Muscle layer of duodenum (tissue), 2 donors: ENCODE data around the gene RHBDL1.

ENCODE experiments used
- H3K27ac ChIP-seq: one replicate; pipeline ENCODE4 v1.7.0; 2013; ENCODE audit warnings: mild to moderate bottlenecking, low read length
- H3K27me3 ChIP-seq: one replicate; pipeline ENCODE4 v1.7.0; 2013; ENCODE audit warnings: low read depth, mild to moderate bottlenecking, control low read depth, low read length
- H3K36me3 ChIP-seq, 2 donors: one replicate each; pipeline ENCODE4 v1.7.0; 2013; ENCODE audit warnings: low read length in 2 of 2, control low read depth in 1 of 2, mild to moderate bottlenecking in 1 of 2; ENCODE audit not compliant: insufficient read depth in 2 of 2, control insufficient read depth in 1 of 2
- H3K4me1 ChIP-seq, 2 donors: one replicate each; pipeline ENCODE4 v1.7.0; 2013; ENCODE audit warnings: low read length in 2 of 2, mild to moderate bottlenecking in 2 of 2, control low read depth in 1 of 2, moderate library complexity in 1 of 2; ENCODE audit not compliant: insufficient read depth in 2 of 2, control insufficient read depth in 1 of 2
- H3K4me3 ChIP-seq, 2 donors: one replicate each; pipeline ENCODE4 v1.7.0; 2013; ENCODE audit warnings: low read length in 2 of 2, low read depth in 1 of 2, mild to moderate bottlenecking in 1 of 2
- H3K9me3 ChIP-seq, 2 donors: one replicate each; pipeline ENCODE4 v1.7.0; 2013; ENCODE audit warnings: low read length in 2 of 2, control low read depth in 1 of 2, mild to moderate bottlenecking in 1 of 2; ENCODE audit not compliant: control insufficient read depth in 1 of 2
- donor health status: healthy.

RHBDL1 gene

DNA sequence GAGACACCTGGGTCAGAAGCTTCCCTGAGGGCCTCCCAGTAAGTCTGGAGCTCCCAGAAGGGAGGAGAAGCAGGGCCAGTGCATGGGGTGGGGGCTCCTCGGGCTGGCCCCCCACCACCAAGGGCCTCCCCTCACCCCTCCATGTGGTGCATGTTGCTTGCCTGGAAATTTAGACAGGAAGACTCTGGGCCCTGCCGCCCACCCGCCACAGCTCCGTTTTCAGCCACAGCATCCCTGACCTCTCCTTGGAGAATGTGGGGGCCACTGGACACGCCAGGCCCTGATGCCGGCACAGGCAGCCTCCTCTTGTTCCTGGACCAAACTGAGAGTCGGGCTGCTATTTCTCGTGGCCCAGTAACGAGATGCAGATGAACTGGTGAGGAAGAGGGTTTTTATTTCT is 36.6 kb upstream of the RHBDL1 start:
- Histone ChIP-seq H3K9me3 (no peaks in the 10 kb centered on the region), H3K27ac (no peak overlapping the region), H3K4me3 (no peak overlapping the region), H3K36me3 (peaks cover 0 to 4% of the 10 kb centered on the region in 2 donors), H3K4me1 (peaks cover 0 to 48% of the 10 kb centered on the region in 2 donors), H3K27me3 (no peaks in the 10 kb centered on the region)

DNA sequence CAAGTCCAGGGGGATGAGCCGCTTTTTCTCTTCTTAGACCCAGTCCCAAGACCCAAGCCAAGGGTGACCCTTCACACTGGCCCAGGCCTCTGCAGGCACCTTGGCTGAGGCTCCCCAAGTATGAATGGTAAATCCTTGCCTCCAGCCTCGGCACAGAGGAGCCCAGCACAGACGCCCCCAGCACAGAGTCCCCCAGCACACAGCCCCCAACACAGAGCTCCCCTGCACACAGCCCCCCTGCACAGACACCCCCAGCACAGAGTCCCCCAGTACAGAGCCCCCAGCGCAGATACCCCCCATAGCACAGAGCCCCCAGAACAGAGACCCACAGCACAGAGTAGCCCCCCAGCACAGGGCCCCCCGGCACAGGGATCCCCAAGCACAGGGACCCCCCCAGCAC is 34.9 kb upstream of the RHBDL1 start:
- Histone ChIP-seq H3K9me3 (no peaks in the 10 kb centered on the region), H3K27ac (no peak overlapping the region), H3K27me3 (no peaks in the 10 kb centered on the region), H3K4me1 (peaks cover 0 to 33% of the 10 kb centered on the region in 2 donors), H3K36me3 (no peaks in the 10 kb centered on the region), H3K4me3 (no peak overlapping the region)

DNA sequence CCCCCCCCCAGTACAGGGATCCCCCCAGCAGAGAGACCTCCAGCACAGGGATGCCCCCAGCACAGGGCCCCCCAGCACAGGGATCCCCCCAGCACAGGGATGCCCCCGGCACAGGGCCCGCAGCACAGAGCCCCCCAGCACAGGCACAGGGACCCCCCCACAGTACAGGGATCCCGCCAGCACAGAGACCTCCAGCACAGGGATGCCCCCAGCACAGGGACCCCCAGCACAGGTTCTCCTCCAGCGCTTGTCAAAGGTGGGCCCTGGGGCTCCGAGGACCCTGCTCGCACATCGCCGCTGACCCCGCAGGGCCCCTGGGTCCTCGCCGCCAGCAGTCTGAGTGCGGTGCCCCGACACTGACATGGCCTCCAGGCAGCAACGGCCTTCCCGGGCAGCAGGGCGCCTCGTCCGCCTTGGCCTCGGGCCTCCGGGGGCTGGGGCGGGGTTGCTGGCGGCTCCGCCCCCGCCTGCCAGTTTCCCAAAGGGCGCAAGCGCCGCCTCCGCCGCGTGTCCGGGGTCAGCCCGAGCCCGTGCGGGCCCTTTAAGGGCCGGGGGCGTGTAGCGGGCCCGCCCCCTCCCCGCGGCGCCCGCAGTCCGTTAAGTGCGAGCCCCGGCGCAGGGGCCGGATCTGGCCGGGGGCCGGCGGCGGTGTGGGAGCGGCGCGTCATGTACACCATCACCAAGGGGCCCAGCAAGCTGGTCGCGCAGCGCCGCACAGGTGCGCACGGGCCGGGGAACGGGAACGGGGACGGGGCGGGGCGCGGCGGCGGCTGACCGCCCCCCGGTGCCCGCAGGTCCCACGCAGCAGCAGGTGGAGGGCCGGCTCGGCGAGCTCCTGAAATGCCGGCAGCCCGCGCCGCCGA is 33.9 kb upstream of the RHBDL1 start, which contains the start of gene MCRIP2:
MCRIP2 (plus strand) TSS at position 503 of the 863 bp plus-strand sequence; CDS start at position 667, 164 bp downstream.
- peaks cover 0 to 29% of the 10 kb centered on the region in 2 donors for H3K4me1 ChIP-seq

DNA sequence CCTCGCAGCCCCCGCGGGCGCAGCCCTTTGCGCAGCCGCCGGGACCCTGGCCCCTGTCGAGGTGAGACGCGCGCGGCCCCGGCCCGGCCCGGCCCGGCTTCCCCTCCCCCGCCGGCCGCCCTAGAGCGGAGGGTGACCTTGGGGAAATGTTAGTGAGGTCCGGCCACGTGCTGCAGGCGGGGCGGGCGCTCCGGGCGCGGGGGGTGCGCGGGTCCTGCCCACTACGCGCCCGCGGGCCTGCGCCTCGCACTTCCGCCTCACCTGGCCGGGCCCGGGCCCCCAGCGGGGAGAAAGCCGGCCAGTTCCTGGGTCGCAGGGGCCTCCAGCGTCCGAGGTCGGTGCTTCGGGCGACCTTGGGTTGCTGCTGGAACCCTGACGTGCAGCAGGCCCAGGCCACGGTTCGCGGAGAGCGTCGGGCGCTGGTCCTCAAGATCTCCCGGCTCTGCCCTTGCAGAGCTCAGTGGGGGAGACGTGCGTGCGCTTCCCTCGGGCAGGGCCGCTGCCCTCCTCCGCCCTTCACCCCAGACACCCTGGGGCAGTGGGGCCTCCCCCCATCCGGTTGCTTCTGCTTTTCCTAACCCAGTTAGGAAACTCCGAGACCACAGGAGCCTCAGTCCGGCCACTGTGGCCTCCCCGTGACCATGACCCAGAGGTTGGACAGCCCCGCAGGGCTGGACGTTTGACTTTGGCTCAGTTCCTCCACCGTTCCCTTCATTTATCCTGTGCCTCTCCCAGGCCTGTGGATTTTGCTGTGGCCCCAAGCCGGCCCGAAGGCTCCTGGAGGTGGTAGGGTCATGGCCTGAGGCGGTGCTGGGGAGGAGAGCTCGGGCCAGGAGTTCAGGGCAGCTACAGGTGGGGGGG is 33.1 kb upstream of the RHBDL1 start:
- Histone ChIP-seq H3K4me3 (peak overlapping the region; percentile 63 to 82), H3K27me3 (no peaks in the 10 kb centered on the region), H3K27ac (peak overlapping the region; percentile 72), H3K36me3 (no peaks in the 10 kb centered on the region), H3K9me3 (no peaks in the 10 kb centered on the region), H3K4me1 (peaks cover 0 to 28% of the 10 kb centered on the region in 2 donors)

More for the DNA sequence above, 33.9 kb upstream of the RHBDL1 start, which contains the start of gene MCRIP2:
- peak within 1 kb of the TSS; percentile 72 for H3K27ac ChIP-seq
- H3K4me3 ChIP-seq, result peak within 1 kb of the TSS; percentile 63 to 82
- no peaks in the 10 kb centered on the region for H3K27me3 ChIP-seq
- H3K36me3 ChIP-seq, result no peaks in the 10 kb centered on the region
- H3K9me3 ChIP-seq, result no peaks in the 10 kb centered on the region

DNA sequence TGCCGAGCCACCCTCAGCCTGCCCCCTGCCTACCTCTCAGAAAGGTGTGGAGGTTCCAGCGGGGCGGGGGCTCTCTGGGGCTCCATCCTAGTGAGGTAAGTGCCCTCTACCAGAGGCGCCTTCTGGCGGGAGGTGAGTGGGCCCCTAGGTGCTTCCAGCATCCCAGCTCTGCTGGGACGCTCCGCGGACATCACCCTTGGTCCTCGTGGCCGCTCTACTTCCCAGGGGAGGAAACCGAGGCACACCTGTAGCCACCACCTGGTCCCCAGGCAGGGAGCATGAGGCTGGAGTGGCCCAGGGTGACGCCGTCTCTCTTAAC is 32.5 kb upstream of the RHBDL1 start:
- Histone ChIP-seq H3K27me3 (no peaks in the 10 kb centered on the region), H3K4me3 (peak overlapping the region; percentile 63 to 82), H3K36me3 (no peaks in the 10 kb centered on the region), H3K4me1 (peaks cover 0 to 28% of the 10 kb centered on the region in 2 donors), H3K9me3 (no peaks in the 10 kb centered on the region), H3K27ac (peak overlapping the region; percentile 72)

DNA sequence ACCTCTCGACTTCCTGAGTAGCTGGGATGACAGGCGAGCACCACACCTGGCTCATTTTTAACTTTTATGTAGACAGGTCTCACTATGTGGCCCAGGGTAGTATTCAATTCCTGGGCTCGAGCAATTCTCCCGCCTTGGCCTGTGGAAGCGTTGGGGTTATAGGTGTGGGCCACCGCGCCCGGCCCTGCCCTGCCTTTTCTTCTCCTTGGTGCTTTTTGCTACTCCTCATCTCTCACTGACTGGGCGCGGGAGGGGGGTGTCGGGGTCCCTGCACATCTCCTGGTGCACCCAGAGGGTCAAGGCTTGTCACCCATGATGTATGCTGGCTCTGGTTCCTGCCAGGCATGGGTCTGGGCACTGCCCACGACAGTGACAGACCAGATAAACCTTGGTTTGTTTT is 30.9 kb upstream of the RHBDL1 start:
- Histone ChIP-seq H3K36me3 (no peaks in the 10 kb centered on the region), H3K4me1 (peaks cover 0 to 36% of the 10 kb centered on the region in 2 donors), H3K27me3 (no peaks in the 10 kb centered on the region), H3K9me3 (no peaks in the 10 kb centered on the region), H3K4me3 (no peak overlapping the region), H3K27ac (no peak overlapping the region)

DNA sequence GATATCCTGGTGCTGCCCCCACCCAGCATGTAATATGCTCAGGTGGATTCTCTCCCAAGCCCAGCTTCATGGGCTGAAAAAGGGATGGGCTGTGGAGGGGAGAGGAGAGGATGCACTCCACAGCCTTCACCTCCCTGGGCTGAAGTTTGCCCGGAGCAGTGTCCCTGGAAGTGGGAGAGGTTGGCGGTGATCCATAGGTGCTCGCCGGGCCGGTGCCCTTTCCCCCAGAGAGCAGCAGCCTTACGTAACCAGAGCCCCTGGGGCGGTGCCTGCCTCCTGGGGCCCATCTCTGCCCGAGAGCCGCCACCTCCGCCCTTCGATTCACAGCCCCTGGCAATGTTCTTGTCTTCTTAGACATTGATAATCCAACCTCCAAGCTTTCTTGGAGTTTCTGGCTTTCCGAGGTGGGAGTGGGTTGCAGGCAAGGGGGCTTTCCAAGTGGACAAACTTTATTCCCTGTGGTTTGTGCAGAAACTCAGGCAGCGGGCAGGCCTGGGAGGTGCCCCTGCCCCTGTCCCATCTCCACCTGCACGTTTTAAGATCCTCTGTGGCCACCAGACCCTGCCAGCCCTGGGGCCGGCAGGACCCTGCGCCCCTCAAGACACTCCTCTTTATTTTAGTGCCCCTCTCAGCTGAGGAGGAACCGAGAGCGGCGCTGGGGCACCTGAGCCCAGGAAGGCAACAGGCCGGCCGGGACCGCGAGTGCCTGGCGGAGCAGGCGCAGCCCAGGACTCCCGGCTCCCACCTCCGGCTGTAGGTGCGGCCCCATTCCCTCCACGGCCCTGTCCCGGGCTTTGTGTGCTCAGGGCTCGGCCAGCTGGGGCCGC is 29.4 kb upstream of the RHBDL1 start:
- no peak overlapping the region for H3K4me3 ChIP-seq
- H3K27me3 ChIP-seq, result no peaks in the 10 kb centered on the region
- H3K36me3 ChIP-seq, result no peaks in the 10 kb centered on the region
- no peak overlapping the region for H3K27ac ChIP-seq
- peaks cover 0 to 44% of the 10 kb centered on the region in 2 donors for H3K4me1 ChIP-seq
- no peaks in the 10 kb centered on the region for H3K9me3 ChIP-seq

DNA sequence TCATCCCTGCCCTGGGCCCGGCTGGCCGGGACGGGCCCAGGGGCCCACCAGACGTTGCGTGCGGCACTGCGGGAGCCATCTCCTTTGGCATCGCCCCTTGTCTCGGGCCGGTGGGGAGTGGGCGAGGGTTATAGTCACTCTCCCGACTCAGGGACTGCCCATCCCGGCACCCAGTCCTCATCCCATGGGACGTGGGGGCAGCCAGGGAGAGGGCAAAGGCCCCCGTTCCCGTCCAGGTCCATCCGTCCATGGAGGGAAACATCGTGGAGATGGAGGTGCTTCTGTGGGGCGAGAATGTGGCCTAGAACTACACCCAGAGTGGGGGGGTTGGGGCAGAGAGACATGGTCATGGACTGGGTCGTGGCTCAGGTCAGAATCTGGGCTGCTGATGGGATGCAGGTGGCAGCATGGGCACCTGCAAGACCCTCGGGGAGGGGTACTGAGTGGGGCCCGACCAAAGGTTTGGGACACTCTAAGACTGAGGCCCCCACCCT is 28.7 kb upstream of the RHBDL1 start:
- Histone ChIP-seq H3K27ac (no peak overlapping the region), H3K4me1 (peaks cover 0 to 41% of the 10 kb centered on the region in 2 donors), H3K27me3 (no peaks in the 10 kb centered on the region), H3K9me3 (no peaks in the 10 kb centered on the region), H3K36me3 (peaks cover 0 to 2% of the 10 kb centered on the region in 2 donors), H3K4me3 (no peak overlapping the region)

DNA sequence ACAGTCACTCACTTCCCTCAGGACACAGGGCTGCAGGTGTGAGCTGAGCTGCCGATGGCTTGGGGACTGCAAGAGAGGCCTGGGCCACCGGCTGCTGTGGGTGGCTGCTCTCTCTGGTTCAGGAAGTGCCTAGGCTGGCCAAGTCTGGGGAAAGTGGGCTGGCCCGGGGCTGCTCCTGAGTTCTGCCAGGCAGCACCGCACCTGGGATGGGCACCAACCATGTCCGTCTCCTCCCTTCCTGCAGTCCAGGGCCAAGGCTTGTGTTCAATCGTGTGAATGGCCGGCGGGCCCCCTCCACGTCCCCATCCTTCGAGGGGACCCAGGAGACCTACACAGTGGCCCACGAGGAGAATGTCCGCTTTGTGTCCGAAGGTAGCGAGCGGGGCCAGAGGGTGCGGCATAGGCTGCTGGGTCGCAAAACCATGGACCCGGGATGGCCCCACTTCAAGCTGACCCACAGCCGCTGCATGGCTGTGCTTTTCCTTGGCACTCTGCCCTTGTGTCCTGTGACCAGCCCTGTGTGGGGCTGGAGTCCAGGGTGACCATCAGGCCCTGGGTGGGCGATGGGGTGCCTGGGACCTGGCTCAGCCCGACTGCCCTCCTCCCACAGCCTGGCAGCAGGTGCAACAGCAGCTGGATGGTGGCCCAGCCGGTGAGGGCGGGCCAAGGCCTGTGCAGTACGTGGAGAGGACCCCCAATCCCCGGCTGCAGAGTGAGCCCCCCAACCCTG is 28.1 kb upstream of the RHBDL1 start:
- Histone ChIP-seq H3K4me3 (no peak overlapping the region), H3K27ac (no peak overlapping the region), H3K27me3 (no peaks in the 10 kb centered on the region), H3K4me1 (peaks cover 0 to 41% of the 10 kb centered on the region in 2 donors), H3K9me3 (no peaks in the 10 kb centered on the region), H3K36me3 (peaks cover 0 to 6% of the 10 kb centered on the region in 2 donors)

DNA sequence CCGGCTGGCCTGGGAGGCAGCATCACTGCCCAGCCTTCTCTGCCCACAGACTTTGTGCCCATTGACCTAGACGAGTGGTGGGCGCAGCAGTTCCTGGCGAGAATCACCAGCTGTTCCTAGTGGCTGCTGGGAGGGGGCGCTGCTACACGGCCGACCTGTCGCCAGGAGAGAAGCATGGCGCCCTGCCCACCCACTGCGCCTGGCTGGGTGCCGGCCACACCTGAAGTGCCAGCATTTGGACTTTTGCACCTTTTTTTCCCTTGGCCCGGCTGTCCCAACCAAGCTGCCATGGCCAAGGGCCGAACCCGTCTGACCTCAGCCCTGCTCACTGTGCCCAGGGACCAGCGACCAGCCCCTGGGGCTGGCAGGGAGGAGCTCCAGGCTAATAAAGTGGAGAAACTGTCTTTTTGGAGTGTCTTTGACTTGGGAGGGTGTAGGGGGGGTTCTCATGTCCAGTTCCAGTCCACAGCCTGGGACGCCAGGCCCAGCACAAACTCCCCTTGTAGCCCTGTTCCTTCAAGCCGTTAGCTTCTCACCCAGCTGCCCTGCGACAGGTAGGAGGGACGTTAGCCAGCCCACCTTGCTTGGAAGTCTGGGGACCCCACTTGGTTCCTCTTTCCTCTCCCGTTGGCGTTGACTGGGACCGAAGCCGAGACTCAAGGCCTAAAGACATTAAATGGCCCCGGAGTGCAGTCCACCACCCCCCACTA is 27.2 kb upstream of the RHBDL1 start:
- H3K9me3 ChIP-seq, result no peaks in the 10 kb centered on the region
- H3K4me1 ChIP-seq, result peaks cover 0 to 33% of the 10 kb centered on the region in 2 donors
- H3K36me3 ChIP-seq, result peaks cover 0 to 6% of the 10 kb centered on the region in 2 donors
- H3K4me3 ChIP-seq, result peak overlapping the region; percentile 54 to 86
- H3K27me3 ChIP-seq, result no peaks in the 10 kb centered on the region
- peak overlapping the region; percentile 79 for H3K27ac ChIP-seq
